ENCODE results near the gene NUDT5.
"Not testable (repeated sequence)": the region's sequence is repeated elsewhere in the genome, so short reads cannot be mapped to it uniquely, and the experiment has no call there.

Gene NUDT5

DNA sequence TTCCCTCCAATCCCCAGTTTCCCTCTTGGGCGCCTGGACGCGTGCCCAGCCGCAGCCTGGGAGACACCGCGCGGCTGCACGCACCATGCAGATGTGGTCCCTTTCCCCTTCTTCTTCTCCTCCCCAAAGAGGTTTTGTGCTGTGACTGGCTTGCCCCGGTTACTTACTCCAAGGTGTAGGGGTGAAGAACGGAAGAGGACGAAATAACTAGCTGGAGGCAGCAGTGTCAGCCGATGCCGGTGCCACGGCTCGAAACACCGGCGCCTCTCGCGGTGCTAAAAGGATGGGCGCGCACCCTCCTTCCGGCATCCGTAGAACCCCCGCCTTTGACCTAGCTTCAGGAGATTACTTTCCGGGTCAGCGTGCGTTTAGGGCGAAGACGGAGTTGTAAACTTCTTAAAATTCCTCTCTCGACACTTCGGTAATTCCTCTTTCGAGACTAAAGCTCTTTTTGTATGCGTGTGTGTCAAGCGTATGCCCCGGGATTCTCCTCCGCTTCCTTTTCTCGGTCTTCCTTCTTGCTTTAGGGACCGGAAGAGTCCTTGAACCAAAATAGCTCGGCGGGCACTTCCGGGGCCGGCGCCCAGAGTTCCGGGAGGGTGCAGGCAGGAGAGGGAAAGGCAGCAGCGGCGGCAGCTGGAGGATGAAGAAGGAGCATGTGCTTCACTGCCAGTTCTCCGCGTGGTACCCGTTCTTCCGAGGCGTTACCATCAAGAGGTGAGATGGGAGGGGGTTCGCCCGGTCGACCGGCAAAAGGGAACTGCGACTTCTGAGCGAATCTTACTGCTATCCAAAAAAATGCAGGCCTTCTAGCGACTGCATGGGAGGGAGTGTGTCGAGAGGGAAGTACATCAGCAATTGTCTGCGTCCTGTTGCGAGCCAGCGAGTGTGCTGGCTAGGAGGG is at the start of gene NUDT5, which contains the start of gene CDC123:
TSS of gene NUDT5 (minus strand) at position 289 of the 904 bp plus-strand sequence. CDS start 9,600 bp downstream, outside the sequence.
TSS of gene CDC123 (plus strand) at position 586 of the 904 bp plus-strand sequence. CDS start at position 644, 58 bp downstream.
- DNase-seq = peak; percentile 92

DNA sequence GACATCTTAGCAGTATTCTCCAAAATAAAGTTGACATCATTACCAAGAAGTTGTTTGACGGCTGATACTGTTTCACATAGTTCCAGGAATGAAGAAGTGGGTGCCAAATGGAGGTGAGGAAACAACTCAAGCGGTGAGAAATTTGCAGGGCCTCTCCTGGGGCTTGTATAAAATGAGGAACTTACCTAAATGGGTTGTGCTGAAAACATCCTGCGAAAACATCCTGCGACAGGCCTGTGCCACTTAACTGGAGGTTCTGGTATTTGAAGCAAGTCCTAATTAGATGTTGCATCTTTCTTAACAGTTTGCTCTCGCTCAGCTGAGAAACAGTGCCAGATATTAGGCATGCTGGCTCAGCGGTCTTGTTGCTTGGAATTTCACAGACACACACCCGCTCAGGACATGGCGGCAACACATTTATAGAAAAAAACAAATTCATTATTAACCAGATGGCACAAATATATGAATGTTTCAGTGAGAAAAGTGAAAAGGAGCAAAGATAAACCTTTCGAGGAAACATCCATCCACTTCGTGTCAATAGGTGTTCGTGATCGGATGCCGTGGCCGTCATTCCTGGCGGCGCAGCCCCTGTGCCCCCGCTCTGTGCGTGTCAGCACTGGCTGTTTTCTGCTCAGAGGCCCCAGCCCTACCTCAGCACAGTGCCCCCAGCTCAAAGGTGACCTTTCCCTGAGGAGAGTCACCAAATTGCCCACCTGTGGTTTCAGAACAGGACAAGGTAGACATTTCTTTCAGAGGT is 48.4 kb upstream of the NUDT5 start:
- DNase-seq = no peak

DNA sequence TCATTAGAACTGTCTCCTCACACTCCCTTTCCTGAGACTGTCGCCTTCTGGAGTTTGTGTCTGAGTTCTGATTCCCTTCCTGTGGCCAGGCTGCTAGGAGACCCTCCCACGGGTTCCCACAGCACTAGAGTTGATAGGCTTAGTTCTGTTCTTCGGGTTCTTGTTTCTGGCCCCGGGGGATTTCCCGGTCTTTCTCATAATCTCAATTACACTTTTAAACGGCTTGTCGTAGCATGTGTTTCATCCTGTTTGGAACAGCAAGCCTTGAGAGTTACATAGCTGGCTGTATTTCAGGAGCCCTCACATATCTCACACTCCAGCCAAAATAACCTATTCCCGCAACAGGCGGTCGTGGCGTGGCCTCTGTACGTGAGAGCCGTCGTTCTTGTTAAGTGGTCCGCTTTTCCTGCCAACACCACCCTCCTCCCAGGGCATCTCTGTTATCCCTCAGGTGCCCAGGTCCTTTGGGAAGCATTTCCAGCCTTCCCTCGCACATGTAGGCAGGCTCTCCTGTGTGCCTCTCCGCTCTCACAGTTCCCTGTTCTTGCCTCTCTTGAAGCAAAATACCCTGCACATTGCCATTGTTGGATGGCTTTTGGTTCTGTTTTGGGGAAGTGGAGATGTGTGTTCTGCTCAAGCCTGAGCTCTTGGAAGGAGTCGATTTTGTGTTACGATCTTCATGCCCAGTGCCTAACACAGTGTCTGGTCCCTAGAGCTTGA is 46.3 kb upstream of the NUDT5 start:
- peak; percentile 58 for DNase-seq

DNA sequence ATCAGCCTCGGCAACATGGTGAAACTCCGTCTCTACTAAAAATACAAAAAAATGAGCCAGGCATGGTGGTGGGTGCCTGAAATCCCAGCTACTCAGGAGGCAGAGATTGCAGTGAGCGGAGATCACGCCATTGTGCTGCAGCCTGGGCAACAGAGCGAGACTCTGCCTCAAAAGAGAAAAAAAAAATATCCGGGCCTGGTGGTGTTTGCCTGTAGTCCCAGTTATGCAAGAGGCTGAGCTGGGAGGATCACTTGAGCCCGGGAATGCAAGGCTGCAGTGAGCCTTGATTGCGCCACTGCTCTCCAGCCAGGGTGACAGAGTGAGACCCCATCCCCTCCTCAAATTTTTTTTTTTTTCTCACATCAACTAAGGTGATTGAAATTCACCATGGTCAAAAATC is 43.1 kb upstream of the NUDT5 start:
- no peak for DNase-seq

DNA sequence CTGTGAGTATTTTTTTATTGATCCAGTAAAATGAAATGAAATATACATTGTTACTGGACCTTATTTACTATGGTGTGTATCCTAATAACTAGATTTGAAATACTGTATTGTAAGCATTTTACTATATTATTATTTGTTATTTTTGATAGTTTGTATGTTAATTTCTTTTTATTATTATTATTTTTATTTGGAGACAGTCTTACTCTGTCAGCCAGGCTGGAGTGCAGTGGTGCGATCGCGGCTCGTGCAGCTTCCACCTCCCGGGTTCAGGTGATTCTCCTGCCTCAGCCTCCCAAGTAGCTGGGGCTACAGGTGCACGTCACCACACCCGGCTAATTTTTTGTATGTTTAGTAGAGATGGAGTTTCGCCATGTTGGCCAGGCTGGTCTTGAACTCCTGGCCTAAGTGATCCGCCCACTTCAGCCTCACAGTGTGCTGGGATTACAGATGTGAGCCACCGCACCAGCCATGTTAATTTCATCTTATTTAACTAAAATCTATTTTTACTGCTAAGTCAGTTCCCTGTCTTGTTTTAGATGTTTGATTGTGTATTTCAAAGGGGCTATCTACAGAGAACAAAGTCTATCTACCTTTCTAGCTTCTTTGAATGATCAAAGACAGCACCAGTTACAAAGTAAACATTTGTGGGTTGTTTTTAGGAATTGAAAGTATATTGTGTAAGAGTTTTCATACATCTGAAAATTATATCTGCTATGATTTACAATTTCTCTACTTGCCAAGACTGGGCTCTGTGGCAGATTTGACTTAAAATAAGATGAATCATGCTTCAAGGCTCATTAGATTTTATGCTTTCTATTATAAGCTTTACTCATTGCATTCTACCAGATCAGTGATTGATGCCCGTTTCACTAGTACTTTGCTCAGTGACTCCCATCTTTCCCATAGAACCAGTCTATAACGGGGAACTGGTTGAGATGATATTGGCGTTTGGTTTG is 41.9 kb upstream of the NUDT5 start:
- DNase-seq = no peak

DNA sequence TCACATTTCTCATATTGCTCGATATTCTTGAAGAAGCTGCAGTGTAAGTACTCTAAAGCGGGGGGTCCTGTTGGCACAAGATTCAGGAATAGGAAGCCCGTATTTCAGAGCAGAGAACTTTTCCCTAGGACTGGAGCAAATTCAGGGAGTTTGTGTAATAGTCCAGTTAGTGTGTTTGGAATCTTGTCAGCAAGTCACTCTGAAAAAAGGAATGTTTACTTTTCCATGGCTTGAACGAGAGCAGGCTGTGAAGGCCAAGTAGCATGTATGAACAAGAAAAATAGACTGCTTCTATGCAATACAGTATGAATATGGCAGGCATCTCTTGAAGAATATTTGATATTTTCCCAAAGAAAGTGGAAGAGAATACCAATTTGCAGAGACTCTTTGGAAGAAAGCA is 40.1 kb upstream of the NUDT5 start:
- no peak for DNase-seq

DNA sequence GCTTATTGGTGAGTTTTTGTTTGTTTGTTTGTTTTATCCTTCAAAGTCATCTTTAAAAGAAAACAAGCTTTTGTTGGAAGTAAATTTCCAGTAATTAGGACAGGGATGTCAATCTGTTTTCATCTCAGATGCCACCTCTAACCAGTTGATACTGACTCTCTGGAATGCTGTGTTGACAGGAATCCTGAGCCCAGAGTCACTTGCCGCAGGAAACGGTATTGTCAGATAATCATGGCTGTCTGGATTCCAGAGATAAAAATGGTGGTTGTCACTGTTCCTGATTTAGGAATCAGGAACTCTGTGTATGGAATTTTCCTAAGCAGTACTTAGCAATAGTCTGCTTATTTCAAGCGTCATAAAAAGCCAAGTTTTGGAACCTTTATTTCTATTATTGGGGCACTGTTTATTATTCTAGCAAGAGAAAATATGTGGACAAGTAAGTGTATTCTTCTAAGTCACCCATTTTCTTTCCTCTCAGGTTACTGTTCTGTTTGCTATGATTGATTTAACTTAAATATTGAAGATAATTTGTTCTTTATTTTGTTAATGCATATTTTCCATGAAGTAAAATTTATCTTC is 39.5 kb upstream of the NUDT5 start:
- DNase-seq = no peak

DNA sequence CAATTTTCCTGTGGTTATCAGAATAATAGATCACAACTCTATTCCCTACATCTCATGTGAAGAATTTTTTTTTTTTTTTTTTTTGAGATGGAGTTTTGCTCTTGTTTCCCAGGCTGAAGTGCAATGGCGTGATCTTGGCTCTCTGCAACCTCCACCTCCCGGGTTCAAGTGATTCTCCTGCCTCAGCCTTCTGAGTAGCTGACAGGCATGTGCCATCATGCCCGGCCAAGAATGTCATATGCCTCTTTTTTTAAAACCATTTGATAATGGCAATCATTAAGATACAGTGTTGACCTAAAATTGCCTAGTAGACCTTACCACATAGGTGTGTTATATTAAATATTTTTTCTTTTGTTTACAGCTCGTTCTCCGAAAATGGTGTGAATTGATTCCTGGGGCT is 39.0 kb upstream of the NUDT5 start:
- not testable (repeated sequence) for DNase-seq

DNA sequence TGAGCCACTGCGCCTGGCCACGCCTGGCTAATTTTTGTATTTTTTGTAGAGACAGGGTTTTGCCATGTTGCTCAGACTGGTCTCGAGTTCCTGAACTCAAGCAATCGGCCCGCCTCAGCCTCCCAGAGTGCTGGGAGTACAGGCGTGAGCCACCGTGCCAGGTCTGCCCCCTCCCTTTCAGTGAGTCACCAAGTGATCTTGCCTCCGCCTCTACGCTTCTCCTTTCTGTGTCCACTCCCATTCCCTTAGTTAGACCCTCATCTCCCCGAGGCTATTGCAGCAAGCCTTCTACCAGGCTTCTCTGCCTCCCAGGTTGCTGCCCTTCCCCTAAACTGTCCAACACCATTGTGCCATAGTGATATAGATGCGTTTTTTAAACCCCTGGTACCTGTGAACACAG is 33.2 kb upstream of the NUDT5 start:
- no peak for DNase-seq

DNA sequence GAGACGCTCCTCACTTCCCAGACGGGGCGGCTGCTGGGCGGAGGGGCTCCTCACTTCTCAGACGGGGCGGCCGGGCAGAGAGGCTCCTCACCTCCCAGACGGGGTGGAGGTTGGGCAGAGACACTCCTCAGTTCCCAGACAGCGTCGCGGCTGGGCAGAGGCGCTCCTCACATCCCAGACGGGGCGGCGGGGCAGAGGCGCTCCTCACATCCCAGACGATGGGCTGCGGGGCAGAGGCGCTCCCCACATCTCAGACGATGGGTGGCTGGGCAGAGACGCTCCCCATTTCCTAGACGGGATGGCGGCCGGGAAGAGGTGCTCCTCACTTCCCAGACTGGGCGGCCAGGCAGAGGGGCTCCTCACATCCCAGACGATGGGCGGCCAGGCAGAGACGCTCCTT is 30.7 kb upstream of the NUDT5 start:
- not testable (repeated sequence) for DNase-seq

DNA sequence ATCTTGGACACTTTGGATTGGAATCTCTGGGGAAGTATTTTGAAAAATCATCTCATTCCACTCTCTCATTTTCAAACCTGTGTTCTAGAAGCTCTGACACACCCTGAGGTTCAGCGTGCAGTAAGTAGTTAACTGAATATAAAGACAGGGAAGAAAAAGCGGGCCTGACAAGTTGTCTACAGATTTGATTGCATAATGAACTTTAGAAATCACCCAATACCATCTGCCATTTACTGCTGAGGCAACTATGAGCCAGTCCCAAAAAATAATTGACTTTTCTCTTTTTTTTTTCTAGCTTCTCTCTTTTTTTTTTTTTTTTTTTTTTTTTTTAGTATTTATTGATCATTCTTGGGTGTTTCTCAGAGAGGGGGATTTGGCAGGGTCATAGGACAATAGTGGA is 29.8 kb upstream of the NUDT5 start:
- no peak for DNase-seq

DNA sequence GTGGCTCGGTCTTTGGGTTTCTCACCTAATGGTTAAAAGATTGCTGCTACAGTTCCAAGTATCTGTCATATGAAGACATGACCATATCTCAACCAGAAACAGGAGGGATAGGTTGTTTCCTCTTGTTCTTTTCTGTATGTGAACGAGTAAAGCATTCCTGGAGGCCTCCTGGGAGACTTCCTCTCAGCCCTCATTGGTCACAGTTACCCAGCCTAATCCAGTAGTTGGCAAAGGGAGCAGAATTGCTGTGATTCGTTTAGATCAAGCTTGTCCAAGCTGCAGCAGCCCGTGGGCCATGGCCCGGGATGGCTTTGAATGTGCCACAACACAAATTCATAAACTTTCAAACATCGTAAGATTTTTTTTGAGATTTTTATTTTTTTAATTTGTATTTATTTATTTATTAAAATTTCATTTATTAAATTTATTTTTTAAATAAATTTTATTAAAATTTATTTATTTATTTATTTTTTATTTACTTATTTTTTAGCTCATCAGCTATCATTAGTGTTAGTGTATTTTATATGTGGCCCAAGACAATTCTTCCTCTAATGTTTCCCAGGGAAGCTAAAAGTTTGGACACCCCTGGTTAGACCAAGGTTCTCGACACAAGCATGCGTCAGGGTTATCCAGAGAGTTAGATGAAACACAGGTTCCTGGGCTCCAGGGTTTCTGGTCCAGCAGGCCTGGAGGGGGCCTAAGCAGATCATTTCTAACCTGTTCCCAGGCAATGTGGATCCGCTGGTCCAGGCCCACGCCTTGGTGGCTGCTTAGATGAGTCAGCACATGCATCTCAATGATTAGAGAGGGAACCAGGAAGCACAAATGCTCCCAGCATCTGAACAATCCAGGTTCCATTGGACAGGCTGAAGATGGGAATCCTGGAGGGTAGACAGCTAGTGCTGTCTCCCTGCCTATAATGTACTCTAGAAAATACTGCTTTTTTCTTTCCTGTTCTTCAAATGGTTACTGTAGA is 25.9 kb upstream of the NUDT5 start:
- no peak for DNase-seq

DNA sequence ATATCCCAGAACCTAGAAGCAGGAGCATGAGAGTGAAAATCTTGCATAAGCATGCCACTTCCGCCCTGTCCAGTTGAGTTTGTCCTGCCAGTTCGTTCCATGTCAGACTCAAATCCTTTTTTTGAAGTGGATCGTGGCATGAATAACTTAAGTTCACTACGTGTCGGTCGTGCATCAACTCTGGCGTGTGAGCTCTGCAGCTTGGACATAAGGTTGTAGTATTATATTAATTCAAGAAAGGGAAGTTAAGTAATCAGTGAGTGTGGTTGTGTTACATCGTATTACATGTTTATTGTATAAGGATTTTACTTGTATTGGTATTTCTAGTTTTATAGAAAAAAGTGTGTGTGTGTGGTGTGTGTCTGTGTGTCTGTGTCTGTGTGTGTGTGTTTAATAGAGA is 23.3 kb upstream of the NUDT5 start:
- no peak for DNase-seq

DNA sequence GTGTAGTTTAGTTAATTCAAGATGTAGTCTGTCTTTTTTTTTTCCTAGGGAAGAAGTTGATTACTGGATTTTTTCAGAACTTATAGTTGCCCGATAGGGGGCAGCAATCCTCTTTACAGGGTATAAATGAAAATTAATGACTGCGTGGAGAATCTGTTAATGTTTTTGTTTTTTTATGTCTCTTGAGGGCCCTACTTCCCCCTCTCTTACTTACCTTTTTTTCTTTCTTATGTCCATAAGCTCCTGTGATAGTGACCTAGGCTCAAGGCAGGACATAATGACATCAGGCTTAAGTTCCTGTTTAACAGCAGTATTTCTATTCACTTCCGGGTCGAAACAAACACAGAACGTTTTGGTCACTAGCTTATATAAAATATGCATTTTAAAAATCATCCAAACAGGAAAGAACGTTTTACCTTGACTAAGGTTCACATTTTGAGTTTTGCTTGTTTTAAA is 19.1 kb upstream of the NUDT5 start:
- DNase-seq = peak; percentile 41

DNA sequence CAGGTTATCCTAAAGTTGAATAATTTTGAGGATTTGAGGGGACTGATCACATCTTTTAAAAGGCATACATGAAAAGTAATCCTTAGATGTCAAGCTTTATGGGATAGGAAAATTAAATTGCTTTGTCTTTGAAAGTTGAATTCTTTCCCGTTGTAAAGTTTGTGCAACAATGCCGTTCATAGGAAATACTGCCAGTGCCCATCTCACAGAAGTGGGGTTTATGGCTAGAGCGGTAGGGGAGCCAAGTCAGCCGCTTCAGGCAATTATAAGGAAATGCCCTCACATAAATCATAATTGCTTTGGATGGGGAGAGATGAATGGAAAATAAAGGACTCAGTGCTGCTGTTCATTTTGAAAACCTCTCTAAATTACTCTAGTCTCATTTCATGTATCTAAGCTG is 18.4 kb upstream of the NUDT5 start:
- no peak for DNase-seq

DNA sequence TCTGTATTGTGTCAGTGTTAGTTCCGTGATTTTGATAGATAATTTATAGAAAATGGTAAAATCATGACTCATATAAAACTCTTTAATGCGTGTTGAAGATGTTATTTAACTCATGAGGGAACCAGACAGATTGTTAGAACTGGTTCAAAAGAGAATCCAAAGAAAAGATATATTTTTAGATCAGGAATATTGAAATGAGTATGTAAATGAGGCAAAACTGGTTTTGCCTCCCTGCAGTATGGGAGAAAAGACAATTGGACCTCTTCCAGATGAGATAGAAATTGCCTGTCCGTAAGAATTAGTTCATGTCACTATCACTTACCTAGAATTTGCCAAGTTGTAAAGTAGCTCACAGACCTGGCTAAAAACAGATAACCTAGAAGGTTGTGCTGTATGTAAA is 17.9 kb upstream of the NUDT5 start:
- DNase-seq = no peak

DNA sequence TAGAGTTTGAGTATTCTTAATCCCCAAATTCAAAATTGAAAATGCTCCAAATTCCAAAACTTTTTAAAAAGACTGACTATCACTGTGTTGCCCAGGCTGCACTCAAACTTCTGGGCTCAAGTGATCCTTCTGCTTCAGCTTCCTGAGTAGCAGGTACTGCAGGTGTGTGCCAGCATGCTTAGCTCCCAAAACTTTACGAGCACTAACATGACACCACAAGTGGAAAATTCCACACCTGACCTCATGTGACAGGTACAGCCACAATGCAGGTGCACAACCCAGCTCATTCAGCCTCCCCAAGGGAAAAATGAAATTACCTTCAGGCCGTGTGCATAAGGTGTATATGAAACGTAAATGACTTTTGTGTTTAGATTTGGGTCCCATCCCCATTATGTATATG is 16.8 kb upstream of the NUDT5 start:
- DNase-seq = no peak

DNA sequence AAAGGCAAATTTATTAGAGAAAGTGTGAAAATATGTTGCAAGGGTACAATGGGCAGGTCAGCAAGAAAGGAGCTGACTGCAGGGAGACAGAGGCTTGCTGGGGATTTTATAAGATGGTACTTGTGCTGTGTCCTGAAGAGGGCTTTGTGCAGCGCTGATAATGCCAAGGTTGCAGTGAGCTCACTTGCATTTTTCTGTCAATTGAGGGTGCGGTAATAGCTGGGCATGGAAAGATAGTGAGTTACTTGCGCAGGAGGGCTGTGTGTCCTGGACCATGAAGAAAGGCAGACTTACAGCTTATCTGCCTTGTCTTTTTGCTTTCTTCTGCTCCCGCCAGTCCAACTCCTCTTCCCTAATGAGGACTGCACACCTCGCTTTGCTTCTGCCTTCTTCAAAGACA is 12.8 kb upstream of the NUDT5 start:
- DNase-seq = no peak

DNA sequence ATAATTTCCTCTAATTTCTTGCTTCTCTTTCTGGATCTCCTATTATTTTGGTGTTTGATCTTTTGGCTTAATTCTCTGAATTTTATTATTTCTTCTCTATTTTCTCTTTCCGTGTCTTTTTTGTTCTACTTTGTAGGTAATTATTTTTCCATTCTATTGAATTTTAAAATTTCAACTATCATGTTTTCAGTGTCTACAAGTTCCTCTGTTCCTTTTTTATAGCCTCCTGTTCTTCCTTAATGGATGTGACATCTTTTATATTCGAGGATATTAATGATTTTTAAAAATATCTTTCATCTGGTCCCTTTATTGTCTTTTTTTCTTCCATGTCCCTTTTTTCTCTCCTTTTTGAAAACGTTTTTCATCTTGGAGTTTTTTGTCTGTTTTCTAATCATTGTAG is 11.4 kb upstream of the NUDT5 start:
- no peak for DNase-seq

DNA sequence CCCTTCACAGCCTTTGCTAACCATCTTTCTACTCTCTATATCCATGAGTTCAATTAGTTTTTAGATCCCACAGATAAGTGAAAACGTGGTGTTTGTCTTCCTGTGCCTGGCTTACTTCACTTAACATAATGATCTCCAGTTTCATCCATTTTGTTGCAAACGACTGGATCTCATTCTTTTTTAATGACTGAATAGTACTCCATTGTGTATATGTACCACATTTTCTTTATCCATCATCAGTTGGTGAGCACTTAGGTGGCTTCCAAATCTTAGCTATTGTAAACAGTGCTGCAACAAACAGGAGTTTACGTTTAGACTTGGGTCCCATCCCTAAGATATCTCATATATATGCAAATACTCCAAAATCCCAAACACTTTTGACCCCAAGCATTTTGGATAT is 9.4 kb upstream of the NUDT5 start:
- DNase-seq = no peak

Measured in activated CD4-positive, alpha-beta T cell treated with anti-CD3 and anti-CD28 coated beads, Interleukin-10, Interleukin-2, amounts not matched to agents 100 ng/mL and 50 ng/mL, durations not matched to agents 16 hours and 8 hours (primary cell).